NB4 (cell line): Measurements from ENCODE around the gene BRINP1.

ENCODE experiments used
- CTCF ChIP-seq: IDR thresholded peaks from one replicate; pipeline ENCODE4 v1.5.1; 2012; ENCODE audit warnings: low read depth, low read length
- MYC ChIP-seq: IDR thresholded peaks from 2 replicates; pipeline ENCODE4 v1.6.1; 2011; ENCODE audit warnings: low read depth, low read length
- POLR2A ChIP-seq: IDR thresholded peaks from 2 replicates; pipeline ENCODE4 v1.6.1; 2011; ENCODE audit warnings: mild to moderate bottlenecking; ENCODE audit not compliant: insufficient read length; ENCODE audit errors: extremely low read depth
- TF ChIP-seq, protein P1 (sequence below): IDR thresholded peaks from 2 replicates; pipeline ENCODE4 v1.6.1; 2011; ENCODE audit warnings: low read depth, low read length

DNA sequence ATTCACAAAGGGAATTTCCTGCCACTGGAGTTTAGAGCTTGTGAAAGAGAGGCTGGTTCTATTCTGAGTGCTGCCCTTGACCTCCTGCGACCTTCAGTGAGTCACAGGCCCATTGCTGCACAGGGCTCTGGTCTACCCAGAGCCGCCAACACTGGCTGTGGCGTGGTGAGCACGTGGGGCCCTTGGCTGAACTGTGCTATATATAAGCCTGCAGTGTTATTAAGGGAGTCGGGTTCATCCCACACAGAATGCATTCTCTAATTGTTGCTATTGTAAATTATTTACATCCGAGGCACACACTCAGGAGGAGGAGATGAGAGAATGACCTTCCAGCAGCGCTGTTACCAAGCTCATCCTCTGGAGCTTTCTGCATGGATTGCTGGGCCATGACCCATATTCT, 47.1 kb downstream of the BRINP1 start:
- TF ChIP-seq CTCF (no peak), POLR2A (no peak), MYC (no peak)
- TF ChIP-seq, protein P1, sequence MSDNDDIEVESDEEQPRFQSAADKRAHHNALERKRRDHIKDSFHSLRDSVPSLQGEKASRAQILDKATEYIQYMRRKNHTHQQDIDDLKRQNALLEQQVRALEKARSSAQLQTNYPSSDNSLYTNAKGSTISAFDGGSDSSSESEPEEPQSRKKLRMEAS = no peak
